H9 (cell line): ENCODE results near the gene EIF3D. TPM values are rescaled to one million over a fixed set of nuclear protein-coding genes. Genes with fewer than 3 reads are reported as not detected.

Source experiments
- DNase-seq: peaks from one replicate; pipeline ENCODE4 v3.0.0-alpha.2; 2017
- H2AFZ ChIP-seq: one replicate; pipeline ENCODE4 v1.6.1; 2013; ENCODE audit warnings: mild to moderate bottlenecking, low read length, control low read depth, moderate library complexity
- H2AK5ac ChIP-seq: 2 replicates; pipeline ENCODE4 v1.6.1; 2013; ENCODE audit warnings: low read length, control low read depth, mixed read lengths; ENCODE audit not compliant: insufficient read length
- H2BK120ac ChIP-seq: one replicate; pipeline ENCODE4 v1.6.1; 2013; ENCODE audit warnings: low read depth, mild to moderate bottlenecking, low read length, control low read depth, inconsistent platforms; ENCODE audit not compliant: poor library complexity, severe bottlenecking
- H2BK12ac ChIP-seq: 2 replicates; pipeline ENCODE4 v1.6.1; 2013; ENCODE audit warnings: low read length, control low read depth, mixed read lengths, low read depth; ENCODE audit not compliant: insufficient read length
- H2BK15ac ChIP-seq: 2 replicates; pipeline ENCODE4 v1.6.1; 2013; ENCODE audit warnings: low read depth, low read length, control low read depth
- H2BK20ac ChIP-seq: one replicate; pipeline ENCODE4 v1.6.1; 2013; ENCODE audit warnings: low read depth, mild to moderate bottlenecking, low read length, control low read depth, inconsistent platforms; ENCODE audit not compliant: poor library complexity, severe bottlenecking
- H2BK5ac ChIP-seq: 2 replicates; pipeline ENCODE4 v1.6.1; 2013; ENCODE audit warnings: low read length, control low read depth, mixed read lengths; ENCODE audit not compliant: insufficient read length
- H3K14ac ChIP-seq: 2 replicates; pipeline ENCODE4 v1.6.1; 2013; ENCODE audit warnings: low read length, control low read depth; ENCODE audit not compliant: insufficient read depth
- H3K18ac ChIP-seq: 2 replicates; pipeline ENCODE4 v1.6.1; 2013; ENCODE audit warnings: low read depth, mild to moderate bottlenecking, mixed read lengths, low read length, control low read depth; ENCODE audit not compliant: insufficient read length
- H3K23ac ChIP-seq: 2 replicates; pipeline ENCODE4 v1.6.1; 2013; ENCODE audit warnings: low read length, control low read depth, mixed read lengths, low read depth; ENCODE audit not compliant: insufficient read length
- H3K23me2 ChIP-seq: 2 replicates; pipeline ENCODE4 v1.6.1; 2013; ENCODE audit warnings: low read depth, mild to moderate bottlenecking, mixed read lengths, low read length, control low read depth; ENCODE audit not compliant: insufficient read length, poor library complexity, severe bottlenecking
- H3K27ac ChIP-seq: 2 replicates; pipeline ENCODE4 v1.5.1; 2013; ENCODE audit warnings: low read length, control low read depth, mixed read lengths, low read depth; ENCODE audit not compliant: insufficient read length
- H3K27me3 ChIP-seq: 2 replicates; pipeline ENCODE4 v1.6.1; 2013; ENCODE audit warnings: low read length, control low read depth, inconsistent platforms; ENCODE audit not compliant: insufficient read depth
- H3K4ac ChIP-seq: 2 replicates; pipeline ENCODE4 v1.6.1; 2013; ENCODE audit warnings: low read depth, mild to moderate bottlenecking, control low read depth, inconsistent platforms, low read length, moderate library complexity
- H3K4me1 ChIP-seq: 2 replicates; pipeline ENCODE4 v1.6.1; 2013; ENCODE audit warnings: low read length, control low read depth, inconsistent platforms; ENCODE audit not compliant: insufficient read depth
- H3K4me2 ChIP-seq: 2 replicates; pipeline ENCODE4 v1.6.1; 2013; ENCODE audit warnings: low read length, control low read depth, mixed read lengths; ENCODE audit not compliant: insufficient read length, insufficient read depth
- H3K56ac ChIP-seq: 2 replicates; pipeline ENCODE4 v1.6.1; 2013; ENCODE audit warnings: low read depth, mild to moderate bottlenecking, mixed read lengths, low read length, control low read depth; ENCODE audit not compliant: insufficient read length
- H3K79me1 ChIP-seq: 2 replicates; pipeline ENCODE4 v1.6.1; 2013; ENCODE audit warnings: low read depth, mild to moderate bottlenecking, moderate library complexity, low read length, control low read depth, inconsistent platforms; ENCODE audit not compliant: insufficient read depth, poor library complexity, severe bottlenecking
- H3K79me2 ChIP-seq: 2 replicates; pipeline ENCODE4 v1.6.1; 2013; ENCODE audit warnings: low read length, control low read depth, inconsistent platforms; ENCODE audit not compliant: insufficient read depth
- H3K9ac ChIP-seq: 2 replicates; pipeline ENCODE4 v1.6.1; 2013; ENCODE audit warnings: low read length, control low read depth, mixed read lengths; ENCODE audit not compliant: insufficient read length; ENCODE audit errors: extremely low read depth
- H3K9me3 ChIP-seq: one replicate; pipeline ENCODE4 v1.6.1; 2013; ENCODE audit warnings: low read depth, low read length, inconsistent platforms; ENCODE audit not compliant: control insufficient read depth
- H3T11ph ChIP-seq: one replicate; pipeline ENCODE4 v1.6.1; 2013; ENCODE audit warnings: mild to moderate bottlenecking, low read length, control low read depth, inconsistent platforms
- H4K20me1 ChIP-seq: one replicate; pipeline ENCODE4 v1.6.1; 2013; ENCODE audit not compliant: control insufficient read depth, insufficient read length, insufficient read depth
- H4K5ac ChIP-seq: 2 replicates; pipeline ENCODE4 v1.6.1; 2013; ENCODE audit warnings: low read depth, mild to moderate bottlenecking, mixed read lengths, low read length, control low read depth; ENCODE audit not compliant: insufficient read length
- H4K8ac ChIP-seq: replicated peaks from 2 replicates; pipeline ENCODE4 v1.6.1; 2013; ENCODE audit warnings: low read length, control low read depth, mixed read lengths, low read depth; ENCODE audit not compliant: insufficient read length
- H4K91ac ChIP-seq: 2 replicates; pipeline ENCODE4 v1.6.1; 2013; ENCODE audit warnings: low read depth, mild to moderate bottlenecking, moderate library complexity, mixed read lengths, low read length, control low read depth; ENCODE audit not compliant: insufficient read length
- H3K27ac Mint-ChIP-seq, 3 experiments: 2 replicates in 2 of 3; 3 replicates in 1 of 3; pipeline ENCODE4 v1.8.0; 2020 to 2021; ENCODE audit warnings: mixed read lengths in 3 of 3, mild to moderate bottlenecking in 1 of 3, moderate library complexity in 1 of 3
- H3K27me3 Mint-ChIP-seq: 2 replicates; pipeline ENCODE4 v1.8.0; 2021; ENCODE audit warnings: low read depth, mild to moderate bottlenecking, moderate library complexity, mixed read lengths
- H3K36me3 Mint-ChIP-seq, 3 experiments: 2 replicates in 2 of 3; 3 replicates in 1 of 3; pipeline ENCODE4 v1.8.0; 2020 to 2021; ENCODE audit warnings: low read depth in 3 of 3, mixed read lengths in 3 of 3; ENCODE audit not compliant: insufficient read depth in 1 of 3
- H3K4me1 Mint-ChIP-seq, 2 experiments: 2 replicates each; pipeline ENCODE4 v1.8.0; 2020; ENCODE audit warnings: mixed read lengths in 2 of 2
- H3K4me3 Mint-ChIP-seq, 2 experiments: 2 replicates in 1 of 2; 3 replicates in 1 of 2; pipeline ENCODE4 v1.8.0; 2020 to 2021; ENCODE audit warnings: mild to moderate bottlenecking in 2 of 2, mixed read lengths in 2 of 2, moderate library complexity in 1 of 2
- H3K9me3 Mint-ChIP-seq, 2 experiments: 2 replicates in 1 of 2; 3 replicates in 1 of 2; pipeline ENCODE4 v1.8.0; 2020; ENCODE audit warnings: mild to moderate bottlenecking in 2 of 2, mixed read lengths in 2 of 2, moderate library complexity in 1 of 2
- CTCF ChIP-seq: fragments of 200-600 bp; sonication (generic); conservative IDR thresholded peaks from 3 replicates; pipeline ENCODE4 v1.8.0; 2021; ENCODE audit warnings: antibody characterized with exemption, mild to moderate bottlenecking
- WGBS: extraction: QIAGEN DNeasy Blood & Tissue Kit; methylation state at CpG from one replicate; pipeline ENCODE4 v1.1.7; 2013; ENCODE audit warnings: missing lambda C conversion rate, low lambda C conversion rate, mixed read lengths; ENCODE audit not compliant: insufficient read length; ENCODE audit errors: extremely low coverage; 5-methylcytosine and 5-hydroxymethylcytosine counted together
- total RNA-seq: library from RNA; stranded (reverse); gene quantifications from 2 replicates; pipeline ENCODE4 v1.2.1, GENCODE V29; 2021

EIF3D gene
- total RNA-seq, 1 experiment from 2014 or later: 198 TPM

GRCh38 chr22:36548606-36549005, 19.6 kb upstream of the EIF3D start:
- no peak overlapping the region for H3K56ac ChIP-seq
- no peak overlapping the region for H4K91ac ChIP-seq
- no peak overlapping the region for H3K23ac ChIP-seq
- peaks cover 15 to 23% of the 10 kb centered on the region in 2 experiments for H3K4me1 Mint-ChIP-seq
- no peak overlapping the region for H3K9ac ChIP-seq
- no peak overlapping the region for H2AFZ ChIP-seq
- H3T11ph ChIP-seq: no peak overlapping the region
- H3K4me1 ChIP-seq: no peaks in the 10 kb centered on the region; the same call in 1 of the 2 replicates
- no peak overlapping the region for H4K5ac ChIP-seq
- H2BK120ac ChIP-seq: no peak overlapping the region
- no peak overlapping the region for H4K8ac ChIP-seq
- H3K27ac ChIP-seq: no peak overlapping the region
- H2AK5ac ChIP-seq: no peak overlapping the region
- H3K4ac ChIP-seq: no peak overlapping the region
- H3K36me3 Mint-ChIP-seq: no peaks in the 10 kb centered on the region
- TF ChIP-seq CTCF: no peak
- H3K27me3 Mint-ChIP-seq: peaks cover 34% of the 10 kb centered on the region
- no peaks in the 10 kb centered on the region for H3K9me3 ChIP-seq
- H3K14ac ChIP-seq: no peak overlapping the region
- no CpG with 5 or more reads among the region's 14 CpGs for WGBS
- H3K18ac ChIP-seq: no peak overlapping the region
- no peaks in the 10 kb centered on the region for H3K79me1 ChIP-seq
- no peaks in the 10 kb centered on the region for H3K9me3 Mint-ChIP-seq
- peak overlapping the region in 1 of 3 experiments; percentile 8; a peak in 1 of 7 replicates for H3K27ac Mint-ChIP-seq
- H3K4me2 ChIP-seq: no peak overlapping the region
- H3K27me3 ChIP-seq: peaks cover 3% of the 10 kb centered on the region; the same call in 1 of the 2 replicates
- no peaks in the 10 kb centered on the region for H4K20me1 ChIP-seq
- H3K23me2 ChIP-seq: no peaks in the 10 kb centered on the region
- peak; percentile 47 for DNase-seq
- H3K79me2 ChIP-seq: no peaks in the 10 kb centered on the region
- no peak overlapping the region for H2BK12ac ChIP-seq
- no peak overlapping the region for H3K4me3 Mint-ChIP-seq
- H2BK20ac ChIP-seq: no peak overlapping the region
- H2BK15ac ChIP-seq: no peak overlapping the region
- H2BK5ac ChIP-seq: no peak overlapping the region
